Measurements from ENCODE around the gene CACNA1D.

Gene CACNA1D

DNA sequence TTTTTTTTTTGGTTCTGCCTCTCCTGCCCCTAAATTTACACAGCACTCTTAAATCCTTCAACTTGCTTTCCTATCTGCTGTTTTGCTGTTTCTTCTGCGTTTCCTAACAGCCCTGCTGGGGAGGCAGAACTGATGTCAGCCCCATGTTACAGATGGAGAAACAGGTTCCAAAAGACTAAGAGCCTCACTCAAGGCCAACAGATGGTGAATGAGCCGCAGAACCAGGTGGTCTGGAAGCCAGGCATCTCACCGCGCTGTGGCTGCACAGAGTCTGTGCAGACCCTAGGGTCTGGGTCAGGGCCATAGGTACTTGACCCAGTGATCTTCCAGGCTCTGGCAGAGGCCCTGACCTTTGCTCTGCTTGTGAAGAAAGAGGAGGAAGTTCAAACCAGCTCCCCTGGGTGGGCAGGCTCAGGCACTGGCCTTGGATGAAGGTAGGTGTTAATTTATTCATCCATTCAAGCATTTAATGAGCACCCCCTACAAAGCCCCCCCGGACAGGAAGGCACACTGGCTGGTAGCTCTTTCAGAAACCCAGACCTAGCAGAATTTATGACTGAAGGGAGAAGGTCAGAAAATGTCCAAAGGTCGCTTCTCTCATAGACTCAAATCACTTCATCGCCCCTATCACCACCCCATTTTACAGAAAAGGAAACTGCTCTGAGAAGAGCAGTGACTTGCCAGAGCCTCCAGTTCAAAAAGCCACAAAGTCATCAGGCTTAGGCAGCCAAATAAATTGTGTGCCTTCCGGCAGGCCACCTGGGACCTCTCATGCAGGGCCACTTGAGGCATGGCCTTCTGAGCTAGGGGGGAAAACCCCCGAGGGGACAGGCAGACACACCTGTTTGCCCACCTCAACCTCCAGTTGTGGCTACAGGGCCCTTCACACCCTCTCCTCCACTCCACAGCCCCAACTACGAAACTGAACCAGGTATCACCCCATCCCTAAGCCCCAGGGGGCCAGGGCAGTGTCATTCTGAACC lies 349.1 kb downstream of the CACNA1D start:
- DNase-seq (ENCODE audit: low read depth in 2 of 2), result no peak

DNA sequence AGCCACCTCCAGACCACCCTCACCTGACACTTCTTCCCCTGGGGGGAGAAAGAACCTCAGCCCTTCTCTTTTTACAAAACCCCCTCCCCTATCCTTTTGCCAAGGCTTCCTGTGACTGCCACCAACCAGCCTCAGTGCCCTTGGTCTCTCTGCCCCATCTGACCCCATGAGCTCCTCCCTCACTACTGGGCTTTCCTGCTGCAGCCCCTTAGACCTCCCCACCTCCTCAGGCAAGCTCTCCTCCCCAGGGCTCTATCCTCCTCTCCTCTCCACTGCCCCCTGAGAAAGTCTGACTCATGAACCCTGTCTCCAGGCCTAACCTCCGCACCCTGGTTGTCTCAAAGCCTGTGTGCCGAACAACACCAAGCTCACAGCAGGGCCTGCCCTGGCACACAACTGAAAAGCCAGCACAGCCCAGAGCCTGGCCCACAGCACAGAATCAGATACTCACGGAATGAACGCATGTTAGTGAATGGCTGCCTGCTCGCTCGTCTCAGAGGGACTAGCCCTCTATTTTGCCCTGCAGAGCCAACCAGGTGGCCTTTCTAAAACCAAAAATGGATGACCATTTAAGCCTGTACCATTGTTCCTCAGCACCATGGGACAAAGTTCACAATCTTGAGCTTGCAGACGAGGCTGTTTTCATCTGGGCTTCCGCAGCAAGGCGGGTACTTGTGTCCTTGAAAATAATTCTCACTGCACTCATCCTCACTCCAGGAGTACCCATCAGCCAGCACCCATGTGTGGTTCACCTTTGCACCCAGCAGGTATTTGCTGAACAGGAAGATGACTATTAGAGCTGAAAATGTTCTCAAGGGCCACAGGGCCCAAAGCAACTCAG lies 350.1 kb downstream of the CACNA1D start:
- DNase-seq (ENCODE audit: low read depth in 2 of 2), result no peak

DNA sequence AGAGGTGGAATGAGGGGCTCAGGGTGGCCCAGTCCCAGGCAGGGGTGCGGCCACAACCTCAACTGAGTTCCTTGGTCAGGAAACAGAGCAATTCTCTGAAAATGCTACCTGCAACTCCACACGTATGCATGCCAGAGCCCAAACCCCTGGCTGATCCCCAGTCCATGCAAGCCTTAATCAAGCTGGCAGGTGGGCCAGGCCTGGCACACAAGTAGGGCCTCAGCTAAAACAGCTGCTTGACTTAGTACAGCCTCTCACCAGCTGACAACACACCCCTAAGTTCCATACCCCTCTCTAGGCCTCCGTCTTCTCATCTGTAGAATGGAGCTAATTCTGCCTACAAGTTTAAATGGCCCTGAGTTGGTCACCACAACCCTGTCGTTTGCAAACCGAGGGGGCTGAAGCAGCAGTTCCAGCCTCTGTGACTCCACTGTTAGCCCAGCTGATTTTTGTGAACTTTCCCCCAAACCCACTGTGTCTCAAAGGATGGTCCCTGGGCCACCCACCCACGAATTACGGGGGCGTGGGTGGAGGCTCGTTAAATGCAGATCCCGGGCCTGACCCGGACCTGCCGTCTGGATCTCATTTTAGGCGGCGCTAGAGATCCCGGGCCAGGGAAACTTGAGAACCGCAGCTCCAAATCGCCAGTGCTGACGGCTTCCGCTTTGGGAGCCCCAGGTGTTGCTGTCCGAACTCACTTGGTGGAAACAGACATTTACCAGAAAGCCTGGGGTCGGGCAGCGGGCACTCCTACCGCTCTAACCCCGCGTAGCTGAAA lies 350.9 kb downstream of the CACNA1D start:
- DNase-seq (ENCODE audit: low read depth in 2 of 2), result no peak

DNA sequence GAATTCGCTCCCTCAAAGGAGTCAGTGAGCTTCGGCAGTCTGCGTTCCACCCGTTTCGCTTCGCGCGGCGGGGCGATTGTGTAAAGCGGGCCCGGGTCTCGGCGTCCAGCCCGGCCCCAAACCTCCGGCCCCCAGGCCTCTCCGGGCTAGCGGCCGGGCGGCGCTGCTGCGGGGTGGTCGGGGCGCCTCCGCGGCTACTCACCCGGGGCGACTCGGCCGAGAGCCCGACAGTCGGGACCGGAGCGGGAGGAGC lies 351.4 kb downstream of the CACNA1D start:
- DNase-seq (ENCODE audit: low read depth in 2 of 2), result no peak

DNA sequence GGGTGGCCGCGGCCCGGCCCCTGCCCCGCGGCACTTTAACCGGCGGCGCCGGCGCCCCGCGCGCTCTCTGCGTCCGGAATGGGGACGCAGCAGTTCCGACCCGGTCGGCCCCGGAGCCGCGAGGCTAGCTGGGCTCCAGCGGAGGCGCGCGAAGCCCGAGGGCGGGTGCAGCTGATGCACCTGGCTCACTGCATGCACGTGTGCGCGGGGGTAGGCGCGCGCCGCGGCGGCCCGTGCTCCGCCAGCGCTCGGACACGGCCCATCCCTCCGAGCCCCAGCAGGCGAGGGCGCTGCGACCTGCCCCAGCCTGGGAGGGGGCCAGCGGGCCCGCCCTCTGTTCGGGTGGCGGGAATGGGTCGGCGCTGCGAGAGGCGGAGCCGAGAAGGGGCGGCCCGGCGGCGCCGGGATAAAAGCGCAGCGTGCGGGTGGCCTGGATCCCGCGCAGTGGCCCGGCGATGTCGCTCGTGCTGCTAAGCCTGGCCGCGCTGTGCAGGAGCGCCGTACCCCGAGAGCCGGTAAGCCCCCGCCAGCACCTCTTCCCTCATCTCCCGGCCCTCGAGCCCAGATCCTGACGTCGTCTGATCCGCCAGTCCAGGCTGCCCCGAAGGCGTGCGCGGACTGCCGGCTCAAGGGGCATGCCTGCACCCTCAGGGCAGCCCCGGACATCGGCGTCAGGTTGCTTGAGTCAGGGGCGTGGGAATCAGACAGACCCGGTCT lies 351.9 kb downstream of the CACNA1D start, which contains the start of the genes CHDH and IL17RB:
TSS of gene CHDH (minus strand) at position 286 of the 717 bp plus-strand sequence. CDS start 22,411 bp downstream, outside the sequence.
TSS of gene IL17RB (plus strand) at position 435 of the 717 bp plus-strand sequence. CDS start at position 456, 21 bp downstream.
- peak in 1 of 2 donors; percentile 6 for DNase-seq (ENCODE audit: low read depth in 2 of 2)

DNA sequence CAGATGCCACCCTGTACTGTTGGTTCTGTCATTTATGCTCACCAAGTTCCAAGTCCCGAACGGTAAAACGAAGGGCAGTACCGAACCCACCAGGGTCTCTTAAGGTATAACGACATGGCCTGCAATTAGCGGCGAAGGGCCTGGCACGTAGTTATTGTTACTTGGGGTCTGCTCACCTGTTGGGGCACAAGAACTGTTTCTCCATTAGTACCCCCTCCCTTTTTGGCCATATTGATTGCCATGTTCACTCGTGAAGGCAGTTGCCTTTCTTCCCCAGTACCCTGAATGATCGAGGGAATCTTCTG lies 352.4 kb downstream of the CACNA1D start:
- no peak for DNase-seq (ENCODE audit: low read depth in 2 of 2)

DNA sequence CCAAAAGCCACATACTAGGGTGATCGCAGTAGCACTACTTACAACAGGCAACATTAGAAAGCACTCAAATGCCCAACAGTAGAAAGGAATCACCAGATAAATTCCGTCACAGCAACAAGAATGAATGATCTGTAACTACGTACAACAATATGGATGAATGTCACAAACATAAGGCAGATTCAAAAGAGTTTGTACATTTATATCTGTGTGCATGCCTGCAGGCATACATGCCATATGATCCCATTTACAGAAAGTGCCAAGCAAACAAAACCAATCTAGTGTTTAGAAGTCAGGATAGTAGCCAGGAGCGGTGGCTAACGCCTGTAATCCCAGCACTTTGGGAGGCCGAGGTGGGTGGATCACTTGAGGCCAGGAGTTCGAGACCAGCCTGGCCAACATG lies 355.5 kb downstream of the CACNA1D start:
- no peak for DNase-seq (ENCODE audit: low read depth in 2 of 2)

DNA sequence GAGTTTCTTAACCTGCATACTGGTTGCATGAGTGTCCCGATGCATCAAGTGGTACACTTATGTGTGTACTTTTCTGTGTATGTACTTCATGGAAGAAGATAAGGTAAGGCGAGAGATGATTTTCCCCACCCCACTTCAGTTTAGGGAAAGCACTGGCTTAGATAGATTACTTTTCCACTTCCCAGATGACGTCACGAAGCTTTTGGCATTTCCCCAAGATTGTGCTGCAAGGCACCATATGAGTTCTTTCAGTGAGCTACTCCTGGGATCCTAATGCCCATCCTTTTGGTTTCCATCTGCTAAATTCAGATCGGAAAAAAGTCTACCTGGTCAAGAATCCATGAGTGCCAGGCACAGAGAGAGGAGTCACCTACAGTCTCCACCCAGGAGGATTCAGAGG lies 356.5 kb downstream of the CACNA1D start:
- DNase-seq (ENCODE audit: low read depth in 2 of 2), result no peak

DNA sequence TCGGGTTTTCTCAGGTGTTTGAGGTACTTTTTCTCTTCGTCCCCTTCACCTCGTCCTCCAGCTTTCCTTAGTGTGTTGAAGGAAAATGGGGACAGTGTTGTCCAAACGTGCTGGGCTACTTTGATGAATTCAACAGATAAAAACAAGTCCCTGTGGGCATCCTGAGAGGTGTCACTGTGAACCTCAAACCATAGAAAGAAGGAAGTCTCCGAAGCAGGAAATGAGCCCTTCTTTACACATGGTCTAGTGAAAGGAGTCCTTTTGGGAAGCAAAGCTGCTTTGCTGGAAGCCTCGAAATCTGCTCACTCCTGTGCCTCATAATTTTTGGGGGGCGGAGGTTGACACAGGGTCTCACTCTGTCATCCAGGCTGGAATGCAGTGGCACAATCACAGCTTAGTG lies 362.6 kb downstream of the CACNA1D start:
- no peak for DNase-seq (ENCODE audit: low read depth in 2 of 2)

DNA sequence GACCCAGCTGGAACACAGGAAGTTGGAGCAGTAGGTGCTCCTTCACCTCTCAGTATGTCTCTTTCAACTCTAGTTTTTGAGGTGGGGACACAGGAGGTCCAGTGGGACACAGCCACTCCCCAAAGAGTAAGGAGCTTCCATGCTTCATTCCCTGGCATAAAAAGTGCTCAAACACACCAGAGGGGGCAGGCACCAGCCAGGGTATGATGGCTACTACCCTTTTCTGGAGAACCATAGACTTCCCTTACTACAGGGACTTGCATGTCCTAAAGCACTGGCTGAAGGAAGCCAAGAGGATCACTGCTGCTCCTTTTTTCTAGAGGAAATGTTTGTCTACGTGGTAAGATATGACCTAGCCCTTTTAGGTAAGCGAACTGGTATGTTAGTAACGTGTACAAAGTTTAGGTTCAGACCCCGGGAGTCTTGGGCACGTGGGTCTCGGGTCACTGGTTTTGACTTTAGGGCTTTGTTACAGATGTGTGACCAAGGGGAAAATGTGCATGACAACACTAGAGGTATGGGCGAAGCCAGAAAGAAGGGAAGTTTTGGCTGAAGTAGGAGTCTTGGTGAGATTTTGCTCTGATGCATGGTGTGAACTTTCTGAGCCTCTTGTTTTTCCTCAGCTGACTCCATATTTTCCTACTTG lies 363.8 kb downstream of the CACNA1D start:
- DNase-seq (ENCODE audit: low read depth in 2 of 2), result no peak

DNA sequence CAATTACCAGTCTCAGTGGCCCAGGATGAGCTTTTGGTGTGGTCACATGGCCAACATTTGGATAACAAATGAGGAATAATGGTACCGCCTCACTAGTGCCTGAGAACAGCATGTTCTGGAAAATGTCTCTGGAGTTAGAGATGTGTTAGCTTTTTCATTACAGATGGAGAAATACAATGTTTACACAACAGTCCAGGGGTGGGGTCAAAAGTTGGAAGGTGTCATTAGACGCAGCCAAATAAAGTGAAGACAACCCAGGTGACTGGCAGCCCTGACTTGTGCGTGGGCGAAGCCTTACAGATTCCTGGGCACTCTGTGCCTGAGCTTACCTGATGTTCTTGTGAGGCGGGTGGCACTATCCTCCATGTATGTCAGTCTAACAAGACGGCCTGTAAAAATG lies 364.8 kb downstream of the CACNA1D start:
- no peak for DNase-seq (ENCODE audit: low read depth in 2 of 2)

DNA sequence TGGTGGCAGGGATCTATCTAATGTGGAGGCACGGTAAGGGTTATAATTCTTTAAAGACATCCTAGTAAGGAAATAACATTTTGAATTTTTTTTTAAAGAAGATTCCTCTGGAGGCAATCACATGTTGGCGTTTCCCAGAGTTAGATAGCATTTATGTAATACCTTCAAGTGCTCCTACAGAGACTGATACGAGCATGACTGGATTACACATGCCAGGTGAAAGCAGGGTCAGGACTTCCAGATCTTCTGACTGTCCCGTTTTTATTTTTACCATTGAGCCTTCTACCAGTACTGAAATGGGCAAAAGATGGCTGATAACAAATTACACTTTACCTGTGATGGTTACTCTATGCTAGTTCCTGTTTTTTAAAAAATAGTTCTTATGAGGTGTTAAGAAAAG lies 365.8 kb downstream of the CACNA1D start:
- no peak for DNase-seq (ENCODE audit: low read depth in 2 of 2)

DNA sequence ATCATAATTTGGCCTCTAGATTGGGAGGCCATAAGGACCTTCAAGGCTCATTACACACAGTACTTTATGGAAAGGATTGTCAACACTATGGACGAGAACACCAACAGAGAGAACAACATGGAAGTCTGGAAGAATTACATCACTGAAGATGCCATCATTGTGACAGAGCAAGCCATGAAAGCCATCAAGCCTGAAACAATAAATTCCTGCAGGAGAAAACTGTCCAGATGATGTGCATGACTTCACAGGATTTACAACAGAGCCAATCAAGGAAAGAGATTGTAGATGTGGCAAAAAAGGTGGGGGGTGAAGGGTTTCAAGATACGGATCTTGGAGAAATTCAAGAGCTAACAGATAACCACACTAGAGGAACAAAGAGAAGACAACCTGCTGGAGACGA lies 367.8 kb downstream of the CACNA1D start:
- DNase-seq (ENCODE audit: low read depth in 2 of 2), result no peak

DNA sequence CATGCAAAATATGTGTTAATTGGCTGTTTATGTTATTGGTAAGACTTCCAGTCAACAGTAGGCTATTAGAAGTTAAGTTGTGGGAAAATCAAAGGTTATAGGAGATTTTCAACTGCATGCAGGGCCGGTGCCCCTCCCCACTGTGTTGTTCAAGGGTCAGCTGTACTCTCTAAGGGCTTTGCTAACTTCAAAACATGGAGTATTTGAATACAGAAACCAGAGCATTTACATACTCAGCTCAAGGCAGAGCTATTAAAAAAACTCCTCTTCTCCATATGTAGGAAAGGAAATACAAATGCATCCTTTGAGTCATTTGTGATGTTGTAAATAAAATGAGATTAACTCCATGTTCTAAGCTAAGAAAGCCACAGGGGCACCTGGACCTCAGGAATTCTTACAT lies 368.7 kb downstream of the CACNA1D start:
- no peak for DNase-seq (ENCODE audit: low read depth in 2 of 2)
